ENCODE measurements around the gene OR2T8.

OR2T8 gene, protein sequence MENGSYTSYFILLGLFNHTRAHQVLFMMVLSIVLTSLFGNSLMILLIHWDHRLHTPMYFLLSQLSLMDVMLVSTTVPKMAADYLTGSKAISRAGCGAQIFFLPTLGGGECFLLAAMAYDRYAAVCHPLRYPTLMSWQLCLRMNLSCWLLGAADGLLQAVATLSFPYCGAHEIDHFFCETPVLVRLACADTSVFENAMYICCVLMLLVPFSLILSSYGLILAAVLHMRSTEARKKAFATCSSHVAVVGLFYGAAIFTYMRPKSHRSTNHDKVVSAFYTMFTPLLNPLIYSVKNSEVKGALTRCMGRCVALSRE

GRCh38 chr1:247919952-247920351 lies at the start of gene OR2T8:
OR2T8 (plus strand) TSS chr1:247920252; CDS start chr1:247921018, 766 bp downstream.
- DNase-seq, result no peak

- DNase-seq, result no peak
These were observed 36.7 kb upstream of the OR2T8 start for GRCh38 chr1:247883346-247883745.

- peak; percentile 42 for DNase-seq
These were observed 35.1 kb upstream of the OR2T8 start for GRCh38 chr1:247884797-247885413.

- DNase-seq, result no peak
These were observed 24.9 kb upstream of the OR2T8 start, which contains the start of gene OR2W3 for GRCh38 chr1:247895163-247895637. OR2W3 (plus strand) TSS chr1:247895587; CDS start chr1:247895587, 0 bp downstream.

DNA sequence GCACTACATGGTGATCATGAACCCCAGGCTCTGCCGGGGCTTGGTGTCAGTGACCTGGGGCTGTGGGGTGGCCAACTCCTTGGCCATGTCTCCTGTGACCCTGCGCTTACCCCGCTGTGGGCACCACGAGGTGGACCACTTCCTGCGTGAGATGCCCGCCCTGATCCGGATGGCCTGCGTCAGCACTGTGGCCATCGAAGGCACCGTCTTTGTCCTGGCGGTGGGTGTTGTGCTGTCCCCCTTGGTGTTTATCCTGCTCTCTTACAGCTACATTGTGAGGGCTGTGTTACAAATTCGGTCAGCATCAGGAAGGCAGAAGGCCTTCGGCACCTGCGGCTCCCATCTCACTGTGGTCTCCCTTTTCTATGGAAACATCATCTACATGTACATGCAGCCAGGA lies 24.1 kb upstream of the OR2T8 start:
- no peak for DNase-seq

DNA sequence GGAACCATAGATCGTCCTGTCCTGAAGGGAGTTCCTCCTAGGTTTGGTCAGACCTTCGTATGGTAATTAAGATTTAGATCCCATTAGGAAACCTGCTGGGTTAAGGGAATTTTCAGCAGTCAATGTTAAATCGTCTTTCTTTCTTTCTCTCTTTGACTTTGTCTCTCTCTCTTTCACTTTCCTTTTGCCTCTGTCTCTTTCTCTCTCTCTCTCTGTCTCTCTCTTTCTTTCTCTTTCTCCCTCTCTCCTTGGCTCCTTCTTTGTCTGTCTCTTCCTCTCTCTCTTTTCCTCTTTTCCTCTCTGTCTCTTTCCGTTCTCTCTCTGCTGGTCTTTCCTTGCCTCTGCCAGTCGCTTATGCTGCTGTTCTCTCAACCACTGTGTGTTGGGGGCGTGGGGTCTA lies 15.9 kb upstream of the OR2T8 start:
- DNase-seq, result no peak

DNA sequence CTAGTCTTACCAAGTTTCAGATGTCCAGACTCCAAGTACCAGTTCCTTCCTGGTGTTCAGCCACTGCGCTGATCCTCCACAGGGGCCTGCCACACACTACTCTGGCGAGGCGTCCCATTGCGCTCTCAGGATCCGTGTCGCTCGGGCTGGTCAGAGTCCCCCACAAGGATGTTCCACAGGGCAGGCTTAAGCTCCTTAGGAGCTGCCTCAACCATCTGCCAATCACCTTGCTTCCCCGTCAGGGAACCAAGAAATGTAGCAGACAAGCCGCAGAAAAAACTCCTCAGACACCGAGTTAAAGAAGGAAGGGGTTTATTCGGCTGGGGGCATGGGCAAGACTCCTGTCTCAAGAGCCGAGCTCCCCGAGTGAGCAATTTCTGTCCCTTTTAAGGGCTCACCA lies 14.9 kb upstream of the OR2T8 start:
- peak; percentile 35 for DNase-seq

GRCh38 chr1:247905910-247906503 lies 14.0 kb upstream of the OR2T8 start:
- peak; percentile 59 for DNase-seq

- DNase-seq, result peak; percentile 95
These were observed 13.5 kb upstream of the OR2T8 start for GRCh38 chr1:247906504-247907047.

GRCh38 chr1:247908766-247909165 lies 11.3 kb upstream of the OR2T8 start:
- DNase-seq, result peak; percentile 34

DNA sequence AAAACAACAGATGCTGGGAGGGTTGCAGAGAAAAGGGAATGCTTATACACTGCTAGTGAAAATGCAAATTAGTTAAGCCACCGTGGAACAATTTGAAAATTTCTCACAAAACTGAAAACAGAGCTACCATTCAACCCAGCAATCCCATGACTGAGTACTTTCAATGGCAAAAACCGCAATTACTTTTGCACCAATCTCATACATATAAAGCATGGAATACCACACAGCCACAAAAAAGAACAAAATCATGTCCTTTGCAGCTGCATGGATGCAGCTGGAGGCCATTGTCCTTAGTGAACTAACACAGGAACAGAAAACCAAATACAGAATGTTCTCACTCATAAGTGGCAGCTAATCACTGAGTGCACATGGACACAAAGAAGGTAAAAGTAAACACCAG lies 6.3 kb upstream of the OR2T8 start:
- no peak for DNase-seq

DNA sequence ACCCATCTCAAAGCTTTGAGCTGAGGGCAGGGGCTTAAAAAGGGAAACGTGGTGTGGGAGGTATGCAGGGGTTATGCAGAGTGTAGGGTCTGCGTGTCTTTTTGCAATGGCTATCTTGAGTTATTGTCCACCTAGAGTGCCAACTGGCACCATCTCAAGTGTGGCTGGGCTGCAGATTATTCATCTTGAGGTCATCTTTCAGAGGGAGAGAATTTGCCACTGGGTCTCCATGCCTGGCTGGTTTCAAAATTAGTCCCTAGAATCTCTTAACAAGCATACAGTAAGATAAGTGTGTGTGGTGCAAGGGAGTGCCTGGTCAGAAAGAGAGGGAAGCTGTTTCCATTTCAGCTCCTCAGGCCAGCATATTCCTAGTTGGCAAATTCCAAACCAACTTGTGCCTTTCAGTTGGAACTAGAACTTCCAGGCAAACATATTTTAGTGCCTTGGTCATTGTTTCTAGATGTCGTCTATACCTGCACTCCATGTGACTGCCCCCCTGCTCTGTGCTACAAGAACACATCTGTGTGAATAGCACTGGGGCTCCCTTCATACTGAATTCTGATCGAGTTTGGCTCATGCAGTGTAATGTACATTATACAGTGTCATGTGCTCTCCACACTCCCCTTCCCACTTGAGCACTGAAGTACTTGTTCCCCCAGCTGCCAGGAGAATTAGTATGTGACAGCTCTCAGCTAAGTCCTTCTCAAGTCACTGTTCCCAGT lies 5.0 kb upstream of the OR2T8 start:
- DNase-seq, result no peak

- DNase-seq, result no peak
These were observed 3.9 kb downstream of the OR2T8 start for GRCh38 chr1:247923941-247924340.

DNA sequence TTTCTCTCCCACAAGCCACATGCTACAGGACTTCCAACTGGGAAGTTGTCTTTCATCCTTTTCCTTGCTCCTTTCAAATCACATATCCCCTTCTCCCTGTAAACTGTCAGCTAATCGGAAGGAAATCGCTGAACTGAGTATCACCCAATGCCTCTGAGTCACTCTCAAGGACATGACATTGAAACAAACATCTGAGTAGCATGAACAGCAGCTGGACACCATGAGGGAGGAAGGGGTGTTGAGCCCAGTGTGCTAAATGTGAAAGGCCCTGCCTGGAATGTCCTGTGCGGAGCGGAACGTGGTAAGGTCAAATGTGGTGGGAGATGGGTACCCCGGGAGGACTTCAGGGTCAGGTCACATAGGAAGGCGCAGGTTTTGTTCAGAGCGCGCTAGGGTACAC lies 4.8 kb downstream of the OR2T8 start, which contains the start of gene OR2AJ1:
Gene OR2AJ1 (plus strand): TSS at position 22 of the 400 bp plus-strand sequence. CDS start 8,880 bp downstream, outside the sequence.
- DNase-seq, result no peak

DNA sequence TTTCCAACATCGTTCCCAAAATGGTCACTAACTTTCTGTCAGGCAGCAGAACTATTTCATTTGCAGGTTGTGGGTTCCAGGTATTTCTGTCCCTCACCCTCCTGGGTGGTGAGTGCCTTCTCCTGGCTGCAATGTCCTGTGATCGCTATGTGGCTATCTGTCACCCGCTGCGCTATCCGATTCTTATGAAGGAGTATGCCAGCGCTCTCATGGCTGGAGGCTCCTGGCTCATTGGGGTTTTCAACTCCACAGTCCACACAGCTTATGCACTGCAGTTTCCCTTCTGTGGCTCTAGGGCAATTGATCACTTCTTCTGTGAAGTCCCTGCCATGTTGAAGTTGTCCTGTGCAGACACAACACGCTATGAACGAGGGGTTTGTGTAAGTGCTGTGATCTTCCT lies 13.9 kb downstream of the OR2T8 start:
- no peak for DNase-seq

GRCh38 chr1:247935781-247936180 lies 15.7 kb downstream of the OR2T8 start:
- DNase-seq, result no peak

DNA sequence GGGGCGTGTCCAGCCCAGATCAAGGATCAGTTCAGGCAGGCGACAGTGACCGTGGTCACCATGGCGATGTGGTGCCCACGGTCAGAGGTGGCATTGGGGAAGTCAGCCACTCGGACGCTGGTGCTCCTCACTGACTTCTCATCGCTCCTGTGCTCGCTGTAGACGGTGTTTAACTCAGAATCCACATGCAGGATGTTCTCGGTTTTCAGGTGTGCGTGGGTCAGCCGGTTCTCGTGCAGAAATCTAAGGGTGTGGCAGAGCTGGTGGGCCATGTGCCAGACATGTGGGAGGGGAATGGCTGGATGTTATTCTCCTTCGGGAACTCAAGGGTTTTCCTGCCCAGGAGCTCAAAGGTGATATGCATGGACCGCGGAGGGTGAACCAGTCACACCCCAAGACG lies 16.4 kb downstream of the OR2T8 start:
- DNase-seq, result no peak

- DNase-seq, result peak; percentile 97
These were observed 17.1 kb downstream of the OR2T8 start for GRCh38 chr1:247936965-247937734.

DNA sequence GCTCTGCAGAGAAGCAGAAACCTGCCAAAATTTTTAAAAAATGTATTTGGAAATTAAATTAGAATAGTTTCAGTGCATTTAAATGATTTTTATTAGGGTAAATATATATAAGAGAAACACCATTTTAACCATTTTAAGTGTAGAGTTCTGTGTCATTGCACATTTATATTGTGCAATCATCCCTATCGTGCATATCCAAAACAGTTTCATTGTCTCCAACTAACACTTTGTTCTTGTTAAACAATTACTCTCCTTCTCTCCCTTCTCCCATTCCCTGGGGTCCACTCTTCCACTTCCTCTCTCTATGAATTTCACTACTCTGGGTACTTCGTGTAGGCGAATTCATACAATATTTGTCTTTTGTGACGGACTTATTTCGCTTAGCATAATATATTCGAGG lies 22.6 kb downstream of the OR2T8 start:
- no peak for DNase-seq

- DNase-seq, result no peak
These were observed 28.5 kb downstream of the OR2T8 start, which contains the start of gene OR2L8 for GRCh38 chr1:247948558-247948957. OR2L8 (plus strand) TSS chr1:247948858; CDS start chr1:247948858, 0 bp downstream.

DNA sequence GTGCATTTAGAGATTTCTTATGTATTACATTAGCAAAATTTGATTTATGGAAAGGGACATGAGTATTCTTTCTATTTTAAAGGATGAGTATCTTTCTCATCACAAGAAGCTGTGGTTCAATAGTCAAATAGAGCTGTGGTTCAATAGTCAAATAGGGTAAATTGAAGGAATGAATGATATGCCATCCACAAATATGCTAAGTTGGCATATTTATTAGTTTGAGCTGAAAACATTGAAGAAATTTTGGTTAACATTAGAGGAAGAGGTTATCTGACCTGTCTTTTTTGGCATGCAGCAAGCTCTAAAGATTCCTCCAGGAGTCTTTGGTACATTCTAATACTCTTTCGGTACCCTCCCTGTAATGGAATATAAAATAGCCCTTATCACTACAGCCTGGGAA lies 33.4 kb downstream of the OR2T8 start:
- no peak for DNase-seq

GRCh38 chr1:247961791-247962190 lies 41.7 kb downstream of the OR2T8 start:
- peak; percentile 79 for DNase-seq

All from hematopoietic multipotent progenitor cell treated with erythropoietin and hydrocortisone succinate and interleukin-3 and kit ligand, for 4 days (in vitro differentiated cells).